HepG2 (cell line): ENCODE data around the gene RPS6KA2. TPM values are rescaled to one million over a fixed set of nuclear protein-coding genes. Genes with fewer than 3 reads are reported as not detected.

ENCODE experiments used
- ARNT ChIP-seq: fragments of 450-650 bp; IDR thresholded peaks from 2 replicates; pipeline ENCODE4 v1.6.1; 2017
- ATF7 ChIP-seq, 2 experiments: fragments of 450-650 bp in 1 of 2; sonication (generic) in 1 of 2; formaldehyde crosslinking in 1 of 2; IDR thresholded peaks; 2 replicates each; pipeline versions ENCODE4 v1.4.0 to v1.6.1; 2016 to 2020; ENCODE audit warnings: antibody characterized with exemption in 1 of 2, mild to moderate bottlenecking in 1 of 2, missing genetic modification reagents in 1 of 2
- CHD4 ChIP-seq: fragments of 200-600 bp; sonication (generic); IDR thresholded peaks from 2 replicates; pipeline ENCODE4 v1.7.0; 2017; ENCODE audit warnings: mild to moderate bottlenecking, low read length, borderline replicate concordance
- CREM ChIP-seq, 2 experiments: sonication (generic) in 1 of 2; formaldehyde crosslinking in 1 of 2; IDR thresholded peaks; 2 replicates each; pipeline versions ENCODE4 v1.4.0 to v1.6.1; 2016 to 2020; ENCODE audit warnings: antibody characterized with exemption in 1 of 2, mild to moderate bottlenecking in 1 of 2, missing genetic modification reagents in 1 of 2
- FOSL1 ChIP-seq: sonication (generic); formaldehyde crosslinking; IDR thresholded peaks from 2 replicates; pipeline ENCODE4 v1.9.0; 2021; ENCODE audit warnings: missing genetic modification reagents, borderline replicate concordance
- GATAD2A ChIP-seq: IDR thresholded peaks from 2 replicates; pipeline ENCODE4 v1.6.1; 2016
- HNRNPK ChIP-seq: fragments of 200-400 bp; formaldehyde crosslinking; IDR thresholded peaks from 2 replicates; pipeline ENCODE4 v1.6.1; 2018; ENCODE audit warnings: low read length, low read depth, moderate library complexity, mild to moderate bottlenecking; ENCODE audit not compliant: poor library complexity, severe bottlenecking
- KLF12 ChIP-seq: sonication (generic); formaldehyde crosslinking; IDR thresholded peaks from 2 replicates; pipeline ENCODE4 v1.4.0; 2020; ENCODE audit warnings: missing genetic modification reagents, borderline replicate concordance
- KLF15 ChIP-seq: sonication (generic); formaldehyde crosslinking; IDR thresholded peaks from 2 replicates; pipeline ENCODE4 v1.8.1; 2023; ENCODE audit warnings: borderline replicate concordance, mild to moderate bottlenecking, inconsistent platforms, missing genetic modification reagents, mixed read lengths
- MYC ChIP-seq: sonication (generic); formaldehyde crosslinking; IDR thresholded peaks from 2 replicates; pipeline ENCODE4 v1.9.0; 2021; ENCODE audit warnings: missing genetic modification reagents, borderline replicate concordance
- NFIC ChIP-seq: IDR thresholded peaks from 2 replicates; pipeline ENCODE4 v1.6.1; 2012; ENCODE audit warnings: mild to moderate bottlenecking, low read length, inconsistent platforms
- PATZ1 ChIP-seq: sonication (generic); formaldehyde crosslinking; IDR thresholded peaks from 2 replicates; pipeline ENCODE4 v1.4.0; 2020; ENCODE audit warnings: missing genetic modification reagents
- TBX3 ChIP-seq: fragments of 450-650 bp; IDR thresholded peaks from 2 replicates; pipeline ENCODE4 v1.6.1; 2017; ENCODE audit warnings: antibody characterized with exemption, mild to moderate bottlenecking, inconsistent platforms, borderline replicate concordance
- TFAP4 ChIP-seq: sonication (generic); IDR thresholded peaks from 2 replicates; pipeline ENCODE4 v1.6.1; 2016; ENCODE audit warnings: low read depth, borderline replicate concordance
- TOE1 ChIP-seq: sonication (generic); formaldehyde crosslinking; IDR thresholded peaks from 2 replicates; pipeline ENCODE4 v1.4.0; 2020; ENCODE audit warnings: mild to moderate bottlenecking, missing genetic modification reagents
- ZBTB34 ChIP-seq: sonication (generic); formaldehyde crosslinking; IDR thresholded peaks from 2 replicates; pipeline ENCODE4 v1.8.0; 2022; ENCODE audit warnings: mild to moderate bottlenecking, missing genetic modification reagents
- ZNF3 ChIP-seq: IDR thresholded peaks from 2 replicates; pipeline ENCODE4 v1.7.0; 2017; ENCODE audit warnings: inconsistent platforms
- ZNF382 ChIP-seq: sonication (generic); formaldehyde crosslinking; IDR thresholded peaks from 2 replicates; pipeline ENCODE4 v1.5.0; 2020; ENCODE audit warnings: missing genetic modification reagents, mild to moderate bottlenecking, borderline replicate concordance
- ZNF513 ChIP-seq: sonication (generic); formaldehyde crosslinking; conservative IDR thresholded peaks from 2 replicates; pipeline ENCODE4 v1.5.0; 2020; ENCODE audit warnings: missing genetic modification reagents
- ZNF563 ChIP-seq: sonication (generic); formaldehyde crosslinking; IDR thresholded peaks from 2 replicates; pipeline ENCODE4 v1.8.0; 2022; ENCODE audit warnings: mild to moderate bottlenecking, moderate library complexity, missing genetic modification reagents
- ZNF737 ChIP-seq: sonication (generic); formaldehyde crosslinking; IDR thresholded peaks from 2 replicates; pipeline ENCODE4 v1.5.0; 2020; ENCODE audit warnings: missing genetic modification reagents, mild to moderate bottlenecking, borderline replicate concordance
- polyA plus RNA-seq, 8 experiments: library from polyadenylated mRNA; depleted of rRNA in 3 of 8; stranded (reverse) in 7 of 8; unstranded in 1 of 8; fragments of >200 nt; fragmentation: Illumina TruSeq in 4 of 8; extraction: Trizol in 4 of 8; gene quantifications; 2 replicates each; pipeline versions ENCODE4 v1.2.1 to v1.2.3, GENCODE V29; 2011 to 2016; ENCODE audit warnings: low read depth in 4 of 8, missing spikeins in 1 of 8, mixed read lengths in 1 of 8; ENCODE audit not compliant: insufficient read depth in 1 of 8
- total RNA-seq, 5 experiments: library from RNA; depleted of rRNA; stranded (reverse); fragments of >200 nt; fragmentation: Illumina TruSeq; extraction: Trizol; gene quantifications; 2 replicates each; pipeline ENCODE4 v1.2.3, GENCODE V29; 2016; ENCODE audit warnings: low read depth in 1 of 5

Gene RPS6KA2
- total and polyA plus RNA-seq, 2 of the 13 experiments (the other 11 are each of a cell fraction or from before 2014, with no cell fraction given), result 0.22 to 0.38 TPM

- TF ChIP-seq CREM (IDR thresholded peaks at IDR 0.05) (peak; percentile 90), CREM (CRISPR knock-in tag; IDR thresholded peaks at IDR 0.05) (no peak), KLF12 (CRISPR knock-in tag) (peak; percentile 56; the same call in 1 of the 2 replicates), ARNT (no peak), TOE1 (no peak), HNRNPK (no peak), ZNF513 (CRISPR knock-in tag) (no peak), MYC (CRISPR knock-in tag) (peak; percentile 50; the same call in 1 of the 2 replicates), GATAD2A (CRISPR knock-in tag) (peak; percentile 98), KLF15 (CRISPR knock-in tag) (no peak), ZBTB34 (peak; percentile 75; the same call in 1 of the 2 replicates), TBX3 (peak; percentile 57; the same call in 1 of the 2 replicates), ZNF563 (CRISPR knock-in tag) (no peak), CHD4 (peak; percentile 88; the same call in 1 of the 2 replicates), FOSL1 (CRISPR knock-in tag) (no peak), ATF7 (IDR thresholded peaks at IDR 0.05) (no peak), ATF7 (CRISPR knock-in tag; IDR thresholded peaks at IDR 0.05) (no peak), ZNF3 (CRISPR knock-in tag) (peak; percentile 65; the same call in 1 of the 2 replicates), ZNF737 (no peak), ZNF382 (no peak), TFAP4 (no peak; the same call in 1 of the 2 replicates), PATZ1 (CRISPR knock-in tag) (peak; percentile 45; the same call in 1 of the 2 replicates), NFIC (peak; percentile 94)
Measured at GRCh38 chr6:166387642-166388289, 239.3 kb downstream of the RPS6KA2 start (continued).
